GM12892 (cell line): ENCODE data around the gene ATP2A1.

Experiments
- POLR2A ChIP-seq: IDR thresholded peaks from 2 replicates; pipeline ENCODE4 v1.6.1; 2011; ENCODE audit warnings: low read depth, low read length, control low read depth
- POLR2AphosphoS5 ChIP-seq: IDR thresholded peaks from 2 replicates; pipeline ENCODE4 v1.6.1; 2011; ENCODE audit warnings: low read depth, low read length, control low read depth

DNA sequence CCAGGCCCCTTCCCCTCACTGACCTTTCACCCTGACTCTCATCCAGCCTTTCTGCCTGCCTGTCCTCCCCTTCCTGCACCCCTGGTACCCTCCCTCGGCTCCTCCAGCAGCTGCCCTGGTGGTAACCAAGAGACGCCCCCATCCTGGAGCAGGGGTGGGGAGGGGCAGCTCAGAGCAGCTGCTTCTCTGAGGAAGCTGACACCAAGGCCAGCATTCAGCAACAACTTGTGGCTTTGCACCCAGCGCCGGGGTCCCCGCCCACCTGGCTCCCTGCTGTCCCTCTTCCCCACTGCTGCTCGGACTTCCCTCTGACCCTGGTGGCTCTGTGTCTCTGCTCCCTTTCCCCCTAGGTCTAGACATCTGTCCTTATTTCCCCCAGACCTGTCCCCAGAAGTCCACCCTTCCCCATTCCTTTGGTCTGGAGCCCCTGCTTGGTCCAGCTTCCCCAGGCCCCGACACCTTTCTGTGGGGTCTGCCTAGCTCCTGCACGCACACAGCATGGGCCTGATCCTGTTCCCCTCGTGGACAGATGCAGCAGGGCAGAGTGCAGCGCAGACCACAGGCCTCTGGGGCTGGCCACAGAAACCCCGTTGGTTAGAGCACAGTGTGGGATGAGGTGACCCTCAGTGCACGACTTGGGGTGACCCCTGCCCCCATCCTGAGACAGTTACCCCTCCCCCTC is 1.2 kb upstream of the ATP2A1 start:
- TF ChIP-seq POLR2AphosphoS5: no peak
- no peak for TF ChIP-seq POLR2A
